ENCODE data around the gene SH3RF3.

The SH3RF3 gene

DNA sequence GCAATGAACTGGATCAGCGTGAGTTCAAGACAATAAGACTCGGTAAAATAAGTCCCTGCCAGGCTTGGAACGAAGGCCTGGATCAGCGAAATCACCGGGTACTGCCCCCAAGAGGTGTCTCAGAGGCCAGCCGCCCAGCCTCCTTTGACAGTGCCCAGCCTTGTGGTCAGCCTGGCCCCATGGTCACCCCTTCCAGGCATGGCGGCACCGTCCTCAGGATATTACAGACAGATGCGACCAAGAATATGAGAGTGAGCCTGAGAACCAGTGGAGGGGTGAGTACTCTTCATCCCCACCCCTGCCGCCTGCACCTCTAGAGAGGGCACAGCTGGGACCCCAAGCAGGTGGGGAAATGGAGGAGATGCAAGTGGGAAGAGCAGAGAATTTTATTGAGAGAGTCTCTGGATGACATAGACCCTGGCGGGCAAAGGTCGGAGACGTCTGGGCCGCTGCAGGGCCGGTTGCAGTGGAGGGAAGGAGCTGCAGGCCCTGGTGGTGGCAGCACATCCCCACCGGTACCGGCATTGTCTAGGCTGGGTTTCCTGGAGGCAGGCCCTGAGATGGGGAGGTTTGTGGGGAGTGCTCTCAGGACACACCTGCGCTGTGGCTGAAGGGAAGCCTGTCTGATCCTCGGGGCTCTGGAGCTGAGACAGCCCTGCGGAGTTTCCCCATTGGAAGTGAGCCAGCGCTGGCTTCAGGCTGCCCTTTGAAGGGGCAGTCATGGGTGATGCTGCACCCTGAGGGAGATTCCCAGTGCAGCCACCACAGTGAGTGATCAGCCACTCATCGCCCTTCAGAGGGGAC lies 294.8 kb downstream of the SH3RF3 start:
- DNase-seq: no peak

DNA sequence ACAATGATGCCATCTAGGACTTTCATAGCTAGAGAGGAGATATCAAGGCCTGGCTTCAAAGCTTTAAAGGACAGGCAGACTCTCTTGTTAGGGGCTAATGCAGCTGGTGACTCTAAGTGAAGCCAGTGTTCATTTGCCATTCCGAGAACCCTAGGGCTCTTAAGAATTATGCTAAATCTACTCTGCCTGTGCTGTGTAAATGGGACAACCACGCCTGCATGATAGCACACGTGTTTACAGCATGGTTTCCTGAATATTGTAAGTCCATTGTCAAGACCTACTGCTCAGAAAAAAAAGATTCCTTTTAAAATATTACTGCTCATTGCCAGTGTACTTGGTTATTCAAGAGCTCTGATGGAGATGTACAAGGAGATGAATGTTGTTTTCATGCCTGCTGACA lies 296.4 kb downstream of the SH3RF3 start:
- DNase-seq: no peak

DNA sequence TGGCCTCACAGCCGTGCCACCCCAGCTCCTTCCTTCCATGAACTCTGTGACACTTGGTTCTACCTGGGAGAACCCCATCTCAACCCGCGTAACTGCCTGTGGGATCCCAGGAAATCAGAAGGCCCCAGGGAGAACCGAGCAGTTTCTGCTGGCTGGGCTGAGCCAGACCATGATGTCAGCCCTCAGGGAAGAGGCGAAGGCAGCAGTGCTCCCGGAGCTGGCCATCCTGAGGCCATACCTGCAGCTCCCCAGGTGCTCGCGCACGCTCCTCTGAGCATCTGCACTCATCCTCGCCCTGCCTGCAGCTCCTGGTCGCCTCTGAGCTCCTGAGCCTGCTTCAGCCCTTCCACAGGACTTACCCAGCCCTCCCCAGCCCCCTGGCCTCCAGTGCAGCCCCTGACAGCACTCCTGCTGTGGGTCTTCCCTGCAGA lies 298.7 kb downstream of the SH3RF3 start:
- no peak for DNase-seq

DNA sequence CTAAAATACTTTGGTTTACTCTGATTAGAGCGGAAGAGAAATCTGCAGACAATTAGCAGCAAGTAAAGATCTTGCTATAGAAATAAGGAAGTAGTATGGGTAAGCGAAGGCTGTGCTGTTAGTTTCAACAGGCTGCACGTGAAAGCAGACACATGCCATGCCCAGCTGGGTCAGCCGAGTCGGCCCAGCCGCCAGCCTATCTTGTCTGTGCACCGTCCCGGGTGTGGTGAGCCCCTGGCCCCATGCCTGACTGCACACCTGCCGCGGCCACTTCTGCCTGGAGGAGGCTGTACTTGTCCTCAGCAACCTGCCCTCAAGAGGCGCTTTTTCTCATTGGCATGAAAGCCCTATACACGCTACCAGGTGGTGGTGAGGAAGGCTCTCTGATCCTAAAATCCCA lies 299.3 kb downstream of the SH3RF3 start:
- no peak for DNase-seq

DNA sequence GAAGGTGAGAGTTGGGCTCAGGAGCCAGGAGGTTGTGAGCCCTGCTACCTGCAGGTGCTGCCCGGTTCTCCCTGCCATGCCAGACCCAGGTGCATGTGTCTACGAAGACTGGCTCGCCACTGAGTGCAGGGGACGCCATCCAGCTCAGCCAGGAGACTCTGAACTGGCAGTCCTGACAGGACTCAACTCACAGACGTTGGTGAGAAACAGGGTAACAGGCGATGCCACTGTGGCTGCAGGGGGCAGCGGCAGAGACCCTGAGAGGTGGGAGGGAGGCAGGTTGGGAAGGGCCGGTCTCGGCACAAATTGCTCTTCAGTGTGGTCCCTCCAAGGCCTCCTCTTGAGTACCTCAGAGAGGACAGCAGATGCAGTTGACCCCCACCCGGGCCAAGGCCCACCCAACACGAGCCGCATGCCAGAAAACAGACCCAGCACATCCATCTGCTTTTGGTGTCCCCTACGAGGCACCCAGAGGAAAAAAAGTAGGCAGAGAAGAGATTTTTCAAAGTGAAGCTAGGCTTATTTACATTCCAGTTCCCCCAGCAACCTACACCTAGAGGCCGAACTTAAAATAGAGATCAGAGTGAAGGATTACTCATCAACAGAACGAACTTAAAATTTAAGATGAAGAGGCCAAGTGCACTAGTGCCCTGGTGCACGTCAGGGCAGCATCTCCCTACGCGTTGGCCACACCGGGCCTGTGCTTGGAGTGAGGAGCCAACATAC lies 300.0 kb downstream of the SH3RF3 start:
- DNase-seq: no peak

DNA sequence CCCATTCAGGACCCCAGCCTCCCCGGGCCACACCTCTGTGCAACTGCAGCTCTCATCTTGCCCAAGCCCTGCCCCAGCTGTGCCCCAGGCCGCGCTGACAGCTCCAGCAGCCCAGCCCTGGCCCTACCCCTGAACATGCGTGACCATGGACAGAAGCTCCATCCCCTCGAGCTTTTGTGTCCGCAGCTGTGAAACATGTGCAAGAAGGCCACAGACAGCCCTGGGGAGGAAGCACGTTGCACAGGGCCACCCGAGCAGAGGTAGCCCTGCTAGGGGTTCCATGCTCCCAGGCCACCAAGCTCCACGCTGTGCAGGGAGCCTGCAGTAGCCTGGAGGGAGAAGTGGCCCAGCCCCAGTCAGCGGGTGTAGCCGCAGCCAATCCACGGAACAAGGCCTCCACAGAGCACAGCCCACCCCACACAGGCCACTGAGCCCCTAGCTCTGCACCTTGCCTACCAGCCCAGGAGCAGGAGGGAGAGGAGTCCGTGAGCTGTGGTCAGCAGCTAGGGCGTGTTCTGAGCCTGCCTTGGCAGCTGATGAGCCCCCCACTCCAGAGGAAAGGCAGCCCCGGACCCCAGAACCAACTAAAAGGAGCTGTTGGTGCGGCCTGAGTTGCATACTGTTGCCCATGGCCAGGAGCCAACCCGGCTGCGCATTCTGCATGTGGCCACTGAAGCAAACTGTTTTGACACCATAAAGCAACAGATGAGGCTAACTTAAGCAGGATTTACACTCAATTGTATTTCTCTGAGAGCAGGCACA lies 300.7 kb downstream of the SH3RF3 start:
- DNase-seq: no peak

DNA sequence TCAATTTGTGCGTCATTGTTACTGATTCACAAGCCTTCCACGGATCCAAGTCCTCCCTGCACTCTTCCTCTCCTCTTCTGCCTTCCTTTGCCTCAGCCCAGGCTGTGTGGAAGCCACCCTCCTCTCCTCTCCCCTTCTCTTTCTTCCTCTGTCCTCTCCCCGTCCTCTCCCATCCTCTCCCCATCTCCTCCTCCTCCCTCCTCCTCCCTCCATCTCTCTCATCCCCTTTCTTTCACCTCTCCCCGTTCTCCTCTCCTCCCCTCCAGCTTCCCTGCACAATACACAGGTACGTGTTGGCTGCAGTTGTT lies 301.3 kb downstream of the SH3RF3 start:
- DNase-seq: no peak

DNA sequence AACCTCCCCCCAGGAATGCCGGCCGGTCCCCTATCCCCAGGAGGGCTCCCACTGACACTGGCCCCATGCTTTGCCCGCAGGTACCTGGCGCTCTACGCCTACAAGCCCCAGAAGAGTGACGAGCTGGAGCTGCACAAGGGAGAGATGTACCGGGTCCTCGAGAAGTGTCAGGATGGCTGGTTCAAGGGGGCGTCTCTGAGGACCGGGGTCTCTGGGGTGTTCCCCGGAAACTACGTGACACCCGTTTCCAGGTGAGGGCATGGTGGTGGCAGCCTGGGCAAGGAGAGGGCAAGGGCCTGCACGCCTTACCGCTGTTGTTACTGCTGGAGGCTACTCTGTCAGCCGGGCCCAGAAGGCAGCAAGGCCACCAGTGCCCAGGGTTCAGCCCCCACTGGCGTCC lies 303.4 kb downstream of the SH3RF3 start:
- no peak for DNase-seq

DNA sequence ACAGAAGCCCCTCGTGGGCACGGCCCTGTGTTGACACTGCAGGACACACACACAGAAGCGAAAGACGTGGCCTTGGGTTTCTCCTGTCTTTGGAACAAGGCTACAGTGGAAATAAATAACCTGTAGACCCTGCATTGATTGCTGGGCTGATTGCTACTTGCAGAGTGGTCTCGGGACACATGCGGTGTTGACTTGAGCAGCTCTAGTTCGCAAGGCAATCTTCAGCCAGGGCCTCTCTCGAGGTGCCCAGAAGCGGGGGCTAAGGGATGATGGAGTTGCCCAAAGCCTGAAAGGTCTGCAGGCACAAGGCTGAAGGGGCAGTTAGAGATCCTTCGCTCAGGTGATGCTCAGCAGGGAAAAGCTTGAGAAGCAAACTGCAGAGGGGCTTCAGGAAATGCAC lies 304.5 kb downstream of the SH3RF3 start:
- no peak for DNase-seq

DNA sequence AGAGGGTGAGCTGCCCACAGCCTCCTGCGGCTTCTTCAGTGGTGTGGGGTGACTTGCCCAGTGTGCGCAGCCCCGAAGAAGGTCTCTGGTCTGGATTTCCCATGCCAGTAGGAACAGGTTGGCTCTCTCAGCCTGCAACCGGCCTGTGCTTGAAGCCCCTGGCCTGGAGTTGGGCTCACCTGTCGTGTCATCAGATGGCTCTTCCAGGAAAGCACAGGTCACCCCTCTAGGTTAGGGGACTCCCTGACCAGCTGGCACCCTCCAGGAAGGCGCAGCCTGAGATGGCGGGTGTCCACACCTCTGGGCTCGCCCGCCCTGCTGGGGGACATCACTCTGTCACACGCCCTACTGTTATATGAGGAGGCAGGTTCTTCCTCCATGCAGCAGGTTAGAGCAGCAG lies 304.9 kb downstream of the SH3RF3 start:
- no peak for DNase-seq

DNA sequence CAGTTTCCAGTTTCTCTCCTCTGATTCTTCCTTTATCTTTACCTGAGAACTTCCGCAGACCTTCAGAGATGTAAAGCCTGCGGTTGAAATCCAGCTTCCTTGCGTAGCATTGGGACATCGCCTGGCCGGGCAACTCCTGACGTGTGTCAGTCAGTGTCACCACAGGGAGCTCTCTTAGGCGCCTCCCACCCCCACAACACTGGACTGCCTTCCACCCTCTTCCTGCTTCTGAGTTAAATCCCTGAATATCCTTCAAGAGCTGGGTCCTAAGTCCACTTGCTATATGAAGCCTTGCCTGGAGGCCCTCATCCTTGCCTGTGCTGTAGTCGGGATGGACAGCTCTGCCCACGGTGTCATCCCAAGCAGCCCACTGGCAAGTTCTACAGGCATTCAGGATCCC lies 305.3 kb downstream of the SH3RF3 start:
- no peak for DNase-seq

DNA sequence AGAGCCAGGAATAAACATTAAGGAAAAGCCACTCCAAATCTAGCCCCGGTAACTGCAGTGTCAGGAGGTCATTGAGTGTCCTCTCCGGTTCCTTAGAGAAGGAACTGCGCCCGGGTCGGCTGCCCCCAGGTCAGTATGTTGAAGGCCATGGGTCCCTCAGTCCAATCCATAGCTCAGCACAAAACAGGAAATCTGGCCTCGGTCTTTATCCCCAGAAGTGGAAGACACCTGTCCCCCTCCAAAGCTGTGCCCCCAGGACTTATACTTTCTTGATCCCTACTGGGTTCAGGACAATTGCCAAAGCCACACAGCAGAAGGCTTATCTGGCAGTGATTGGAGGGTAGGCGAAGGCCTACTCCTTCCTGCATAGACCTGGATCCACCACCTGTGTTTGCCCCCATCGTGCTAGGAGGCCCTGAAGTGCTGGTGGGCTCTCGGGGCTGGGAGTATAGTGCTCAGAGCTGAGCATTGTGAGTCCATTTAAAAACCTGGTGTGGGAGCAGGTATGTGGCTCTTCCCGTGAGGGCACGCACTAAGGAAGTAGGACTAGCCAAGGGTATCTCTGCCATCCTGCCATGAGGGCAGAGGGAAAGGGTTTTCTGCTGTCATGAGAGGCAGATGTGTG lies 306.2 kb downstream of the SH3RF3 start:
- no peak for DNase-seq

DNA sequence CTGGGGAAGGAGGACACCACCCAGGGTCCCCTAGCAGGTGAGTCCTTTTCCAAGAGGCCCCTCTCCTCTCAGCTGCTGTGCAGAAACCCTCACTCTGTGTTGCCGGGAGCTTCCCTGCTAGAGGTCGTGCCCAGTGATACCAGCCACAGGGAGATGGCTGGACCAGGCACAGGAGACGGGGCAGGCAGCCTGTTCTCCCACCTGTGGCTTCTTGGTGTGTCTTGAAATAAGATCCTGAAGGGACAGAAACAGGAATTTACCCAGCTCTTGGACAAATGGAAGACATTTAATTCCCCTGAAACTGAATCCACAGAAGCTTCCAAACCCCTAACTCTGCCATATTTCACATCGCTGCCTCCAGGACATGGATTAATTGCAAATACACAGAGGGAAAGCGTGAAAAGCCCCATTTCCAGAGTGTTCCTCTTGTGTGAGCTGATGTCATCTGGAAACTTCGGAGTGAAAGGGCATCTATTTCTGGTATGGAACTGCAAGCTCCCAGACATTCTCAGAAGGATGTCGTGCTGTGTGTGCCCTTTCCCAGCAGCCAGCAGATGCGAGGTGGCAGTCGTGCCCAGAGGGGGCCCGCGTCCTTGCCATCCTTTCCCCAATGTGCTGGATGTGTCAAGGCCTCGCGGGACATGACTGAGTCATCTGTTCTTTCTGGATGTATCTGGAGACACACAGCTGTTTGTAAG lies 307.0 kb downstream of the SH3RF3 start:
- DNase-seq: no peak

DNA sequence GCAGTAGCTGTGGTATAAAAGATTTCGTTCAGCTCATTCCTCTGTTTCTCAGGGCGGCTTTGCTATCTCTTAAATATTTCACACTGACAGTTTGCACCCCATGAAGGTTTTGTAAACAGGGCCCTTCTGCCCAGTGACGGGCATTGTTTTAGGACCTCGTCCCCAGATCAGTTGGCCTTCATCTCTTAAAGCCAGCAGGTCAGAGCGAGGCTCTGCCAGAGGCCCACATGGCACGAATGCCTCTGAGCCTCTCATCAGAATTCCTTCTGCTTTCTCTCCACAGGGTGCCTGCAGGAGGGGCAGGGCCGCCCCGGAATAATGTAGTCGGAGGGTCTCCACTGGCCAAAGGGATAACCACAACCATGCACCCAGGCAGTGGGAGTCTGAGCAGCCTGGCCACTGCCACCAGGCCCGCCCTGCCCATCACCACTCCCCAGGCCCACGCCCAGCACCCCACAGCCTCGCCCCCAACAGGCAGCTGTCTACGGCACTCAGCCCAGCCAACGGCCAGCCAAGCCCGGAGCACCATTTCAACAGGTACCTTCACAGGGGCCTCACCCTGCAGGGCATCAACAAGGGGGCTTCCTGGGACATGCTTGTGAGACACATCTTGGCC lies 307.7 kb downstream of the SH3RF3 start:
- no peak for DNase-seq

DNA sequence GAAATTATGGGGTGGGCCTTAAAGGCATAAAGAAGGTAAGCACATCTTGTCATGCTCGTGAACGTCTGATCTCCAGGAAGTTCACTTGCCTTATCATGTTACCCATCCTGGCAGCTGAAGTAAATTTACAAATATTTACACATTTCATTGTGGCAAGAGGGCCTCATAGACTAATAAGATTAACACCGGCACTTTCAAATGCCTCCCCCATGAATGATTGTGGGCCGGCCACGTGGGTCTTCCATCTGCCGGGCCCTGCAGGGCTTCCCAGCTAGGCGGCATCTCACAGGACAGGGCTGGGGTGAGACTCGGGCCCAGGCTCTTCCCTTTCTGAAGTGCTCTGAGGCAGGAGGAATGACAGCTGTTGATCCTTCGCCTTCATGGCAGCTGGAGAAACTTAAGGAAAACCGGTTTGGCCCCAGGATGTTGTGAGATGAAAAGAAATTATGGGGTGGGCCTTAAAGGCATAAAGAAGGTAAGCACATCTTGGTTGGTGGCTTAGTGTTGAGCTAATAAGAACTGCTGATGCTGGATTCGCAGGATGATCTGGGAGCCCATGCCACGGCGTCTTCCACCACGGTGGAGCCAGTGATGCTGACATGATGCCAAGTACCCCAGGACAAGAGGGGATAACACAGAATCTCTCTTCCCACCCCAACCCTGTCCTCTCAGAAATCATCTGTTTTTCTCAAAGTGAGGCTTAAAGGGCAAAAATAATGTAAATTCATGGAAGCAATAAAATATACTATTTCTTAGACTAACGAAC lies 308.5 kb downstream of the SH3RF3 start:
- DNase-seq: no peak

DNA sequence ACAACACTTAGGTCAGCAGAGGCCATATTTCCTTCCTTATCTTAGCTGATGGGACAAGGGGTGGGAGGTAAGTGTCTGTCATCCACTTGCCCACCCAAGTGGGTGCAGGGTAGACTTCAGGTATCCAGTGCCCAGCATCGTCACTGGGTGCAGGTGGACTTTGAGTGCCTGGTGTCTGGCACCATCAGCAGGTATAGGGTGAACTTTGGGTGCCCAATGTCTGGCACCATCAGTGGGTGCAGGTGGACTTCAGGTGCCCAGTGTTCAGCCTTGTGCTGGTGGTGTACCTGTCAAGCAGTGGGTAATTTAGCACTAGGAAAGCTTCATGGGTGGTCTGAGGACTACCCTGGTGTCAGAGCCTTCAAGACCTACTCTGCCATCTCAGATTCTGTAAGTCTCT lies 309.1 kb downstream of the SH3RF3 start:
- no peak for DNase-seq

DNA sequence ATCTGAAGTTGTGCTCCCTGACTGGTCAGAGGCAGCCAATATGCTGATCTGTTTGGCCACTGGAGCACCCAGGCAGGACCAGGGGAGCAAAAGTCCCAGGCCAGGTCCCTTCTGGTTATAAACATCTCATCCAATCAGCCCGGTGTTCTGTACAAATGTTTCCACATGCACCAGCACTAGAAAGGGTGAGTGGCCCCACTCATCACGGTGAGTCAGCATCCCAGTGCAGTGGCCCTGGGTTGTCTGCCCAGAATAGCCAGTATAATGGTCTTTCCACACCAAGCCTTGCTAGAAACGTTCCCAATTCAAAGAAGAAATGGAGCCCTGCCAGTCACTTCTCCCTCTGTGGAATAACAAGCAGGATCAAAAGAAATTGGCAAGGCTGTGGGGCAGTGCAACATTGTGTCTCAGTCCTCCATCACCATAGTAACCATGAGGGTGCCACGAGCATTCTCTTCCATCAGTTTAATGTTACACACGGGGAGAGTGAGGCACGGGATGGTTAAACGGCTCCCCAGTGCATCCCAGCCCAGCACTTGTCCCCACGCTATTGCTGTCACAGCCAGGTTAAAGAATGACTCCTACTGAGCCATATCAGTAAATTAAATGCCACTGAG lies 309.9 kb downstream of the SH3RF3 start:
- no peak for DNase-seq

DNA sequence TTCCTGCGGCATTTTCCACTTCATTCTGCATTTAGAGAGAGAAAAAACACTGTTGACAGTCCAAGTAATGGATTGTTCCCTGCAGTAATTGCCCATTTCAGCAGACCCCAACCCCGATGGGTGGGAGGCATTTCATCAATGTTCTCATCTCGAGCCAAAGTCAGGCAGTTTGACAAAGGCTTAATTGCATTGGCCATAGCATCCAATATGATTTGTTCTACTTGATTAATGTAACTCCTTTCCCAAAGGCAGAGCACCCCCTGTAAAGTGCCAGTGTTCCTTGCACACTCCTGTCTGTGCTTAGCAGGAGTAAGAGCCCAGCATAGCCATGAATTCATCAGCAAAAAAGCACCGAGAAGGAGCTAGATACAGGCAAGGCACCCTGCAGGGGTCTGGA lies 310.4 kb downstream of the SH3RF3 start:
- DNase-seq: no peak

DNA sequence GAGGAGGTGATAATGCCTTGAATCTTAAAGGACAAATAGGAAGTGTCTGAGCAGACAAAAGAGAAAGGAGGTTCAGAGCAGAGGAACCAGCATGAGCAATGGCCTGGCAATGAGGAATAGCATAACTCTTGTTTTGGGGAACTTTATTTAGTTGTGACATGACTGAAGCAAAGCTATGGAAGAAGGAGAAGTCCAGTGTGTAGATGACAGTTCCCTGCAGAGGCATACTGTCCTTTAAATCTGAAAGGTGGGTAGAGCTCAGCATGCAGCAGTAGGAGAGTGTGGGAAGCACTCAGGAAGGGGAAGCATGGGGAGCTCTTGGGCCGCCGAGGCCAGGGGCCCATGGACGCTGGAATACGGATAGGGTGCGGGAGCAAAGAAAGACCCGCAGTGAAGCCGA lies 311.0 kb downstream of the SH3RF3 start:
- no peak for DNase-seq

DNA sequence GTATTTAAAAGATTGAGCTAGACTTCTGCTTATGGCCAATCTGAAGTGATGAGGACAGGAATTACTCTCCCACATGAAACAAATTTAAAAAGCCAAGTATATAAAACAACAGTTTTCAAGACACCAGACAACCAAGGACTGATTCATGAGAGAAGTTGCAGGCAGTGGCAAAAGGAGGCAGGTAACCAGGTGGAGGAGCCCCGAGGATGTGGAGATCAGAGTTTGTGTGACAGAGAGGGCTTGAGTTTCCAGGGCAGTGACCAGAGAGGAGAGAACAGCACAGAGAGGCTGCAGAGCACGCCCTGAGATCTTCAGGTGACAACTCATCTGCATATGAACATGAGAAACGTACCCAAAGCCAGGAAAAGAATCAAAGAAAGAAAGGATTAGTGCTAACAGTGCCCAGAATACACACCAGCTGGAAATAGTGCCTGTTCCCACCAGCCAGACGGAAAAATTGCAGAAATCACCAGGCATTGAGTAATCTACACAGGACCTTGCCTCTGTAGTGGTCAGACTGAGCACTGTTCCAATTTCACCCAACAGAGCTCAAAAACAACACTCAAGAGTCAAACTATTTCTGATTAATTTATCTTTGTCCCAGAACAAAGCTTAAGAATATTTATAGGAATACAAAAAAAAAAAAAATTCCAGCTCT lies 311.6 kb downstream of the SH3RF3 start:
- no peak for DNase-seq
